CD4-positive, alpha-beta memory T cell (primary cell): ENCODE data around the gene HIF3A. TPM values are rescaled to one million over a fixed set of nuclear protein-coding genes. Genes with fewer than 3 reads are reported as not detected.

Experiments used
- CTCF ChIA-PET: fragments of 350-600 bp; sonication (Branson Sonifier 250); formaldehyde crosslinking; loops from one replicate; lab custom pipeline; 2021; ENCODE audit warnings: inconsistent platforms; ENCODE audit not compliant: partially characterized antibody; lab: Charles Lee
- POLR2A ChIA-PET: fragments of 350-600 bp; sonication (Branson Sonifier 250); formaldehyde crosslinking; loops from one replicate; lab custom pipeline; 2021; ENCODE audit not compliant: partially characterized antibody; lab: Charles Lee
- DNase-seq, 5 donors: peaks; one replicate each; pipeline versions ENCODE4 v3.0.0 to v3.0.0-alpha.2; 2020 to 2022; ENCODE audit warnings: mixed read lengths in 1 of 5
- H3K27ac ChIP-seq: one replicate; pipeline ENCODE4 v1.7.0; 2013; ENCODE audit warnings: low read depth, low read length
- H3K27me3 ChIP-seq: 2 replicates; pipeline ENCODE4 v1.7.0; 2013; ENCODE audit warnings: mild to moderate bottlenecking, low read length, moderate library complexity; ENCODE audit not compliant: insufficient read depth
- H3K36me3 ChIP-seq: 2 replicates; pipeline ENCODE4 v1.7.0; 2013; ENCODE audit warnings: mild to moderate bottlenecking, low read length, moderate library complexity; ENCODE audit not compliant: insufficient read depth
- H3K4me1 ChIP-seq: 2 replicates; pipeline ENCODE4 v1.7.0; 2013; ENCODE audit warnings: mild to moderate bottlenecking, low read length, moderate library complexity; ENCODE audit not compliant: insufficient read depth
- H3K4me3 ChIP-seq, 2 donors: one replicate each; pipeline ENCODE4 v1.7.0; 2013; ENCODE audit warnings: low read length in 2 of 2, mild to moderate bottlenecking in 1 of 2
- H3K9me3 ChIP-seq, 2 donors: one replicate each; pipeline ENCODE4 v1.7.0; 2013; ENCODE audit warnings: low read length in 2 of 2, control low read depth in 1 of 2; ENCODE audit not compliant: control insufficient read depth in 1 of 2
- H3K27ac Mint-ChIP-seq, 7 donors: one replicate each; pipeline ENCODE4 v1.8.0; 2020 to 2021; ENCODE audit warnings: mixed read lengths in 7 of 7, mild to moderate bottlenecking in 6 of 7, inconsistent platforms in 3 of 7, moderate library complexity in 3 of 7
- H3K27me3 Mint-ChIP-seq, 2 donors: one replicate each; pipeline ENCODE4 v1.8.0; 2020 to 2021; ENCODE audit warnings: mixed read lengths in 2 of 2
- H3K36me3 Mint-ChIP-seq, 2 donors: one replicate each; pipeline ENCODE4 v1.8.0; 2020 to 2021; ENCODE audit warnings: mixed read lengths in 2 of 2, inconsistent platforms in 1 of 2, mild to moderate bottlenecking in 1 of 2
- H3K4me1 Mint-ChIP-seq, 4 donors: one replicate each; pipeline ENCODE4 v1.8.0; 2020 to 2021; ENCODE audit warnings: mixed read lengths in 4 of 4, mild to moderate bottlenecking in 1 of 4
- H3K4me3 Mint-ChIP-seq, 8 donors: one replicate each; pipeline ENCODE4 v1.8.0; 2020 to 2021; ENCODE audit warnings: mixed read lengths in 8 of 8, mild to moderate bottlenecking in 7 of 8, moderate library complexity in 6 of 8, inconsistent platforms in 3 of 8
- H3K9me3 Mint-ChIP-seq, 8 donors: one replicate each; pipeline ENCODE4 v1.8.0; 2020 to 2021; ENCODE audit warnings: mixed read lengths in 8 of 8, mild to moderate bottlenecking in 5 of 8, inconsistent platforms in 3 of 8, moderate library complexity in 1 of 8
- intact Hi-C: fragments of 100-400 bp; cut with micrococcal nuclease; formaldehyde crosslinking; loops from one replicate; pipeline ENCODE4 v1.15.1; 2023
- polyA plus RNA-seq, 2 donors: library from polyadenylated mRNA; unstranded; fragments of 300-500 nt; fragmentation: Illumina TruSeq; gene quantifications; one replicate each; pipeline ENCODE4 v1.2.3, GENCODE V29; 2021
- total RNA-seq, 2 experiments: library from RNA; stranded (reverse); gene quantifications; one replicate each; pipeline ENCODE4 v1.2.3, GENCODE V29; 2021

The HIF3A gene
- total and polyA plus RNA-seq, 4 experiments from 2014 or later, result not detected

DNA sequence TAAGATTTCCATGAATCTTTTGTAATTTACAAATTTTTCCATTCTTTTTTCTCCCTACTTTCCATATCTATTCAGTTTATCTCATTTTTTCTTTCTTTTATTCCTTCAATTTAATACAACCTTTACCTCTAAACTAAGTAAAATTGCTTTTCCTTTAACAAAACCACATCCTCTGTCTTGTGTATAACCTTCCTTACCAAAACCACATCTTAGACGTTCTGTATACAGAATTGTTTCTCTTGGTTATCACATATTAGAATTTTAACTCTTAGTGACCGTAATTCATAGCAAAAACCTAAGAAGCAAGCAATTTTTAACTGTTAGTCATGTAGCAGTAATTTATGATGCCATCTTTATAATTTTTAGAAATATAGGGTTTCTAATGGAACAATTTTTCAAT lies 65.1 kb downstream of the HIF3A start:
- Histone ChIP-seq H3K9me3 (no peaks in the 10 kb centered on the region), H3K4me1 (peaks cover 26% of the 10 kb centered on the region), H3K4me3 (peak overlapping the region in 1 of 2 donors; percentile 29), H3K27ac (no peak overlapping the region), H3K36me3 (peaks cover 8% of the 10 kb centered on the region), H3K27me3 (no peaks in the 10 kb centered on the region)
- intact Hi-C loops, result loop anchor here (1.0 kb wide), 1 partner anchor 15 kb away; the partner anchor contains the start of gene PPP5C
- ChIA-PET CTCF (interaction anchor here (0.7 kb wide), 1 partner anchor 48 kb away, joined by 3 read pairs; no protein-coding TSS in a partner anchor), POLR2A (interaction anchor here (0.6 to 1.4 kb wide), 4 partner anchors 9 to 127 kb away, joined by 4 to 5 read pairs (median 4); no protein-coding TSS in a partner anchor)
- Mint-ChIP-seq H3K4me3 (peak overlapping the region; percentile 74 to 94 (median 84)), H3K9me3 (no peaks in the 10 kb centered on the region), H3K27me3 (no peaks in the 10 kb centered on the region), H3K27ac (peak overlapping the region in 4 of 7 donors; percentile 2 to 54 (median 43)), H3K36me3 (peaks cover 17 to 31% of the 10 kb centered on the region in 2 donors), H3K4me1 (peaks cover 18 to 60% (median 41%) of the 10 kb centered on the region in 4 donors)
- DNase-seq, result peak in 4 of 5 donors; percentile 62 to 74 (median 69)

DNA sequence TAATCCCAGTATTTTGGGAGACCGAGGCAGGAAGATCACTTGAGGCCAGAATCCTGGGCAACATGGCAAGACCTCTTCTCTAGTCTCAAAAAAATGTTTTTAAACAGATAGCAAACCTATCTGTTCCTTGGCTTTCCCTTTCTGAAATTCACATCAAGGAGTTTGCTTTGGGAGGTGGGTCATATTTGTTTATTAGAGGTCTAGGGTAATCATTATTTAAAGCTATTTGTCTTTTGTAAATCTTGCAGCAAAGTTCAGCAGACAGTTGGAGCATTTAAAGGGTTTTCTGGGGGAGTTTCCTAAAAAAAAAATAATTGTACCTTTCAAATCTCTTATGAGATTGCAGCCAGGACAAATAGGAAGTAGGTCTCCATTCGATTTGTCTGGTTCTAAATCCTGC lies 67.5 kb downstream of the HIF3A start:
- Histone ChIP-seq H3K4me3 (no peak overlapping the region), H3K27me3 (no peaks in the 10 kb centered on the region), H3K27ac (no peak overlapping the region), H3K36me3 (no peaks in the 10 kb centered on the region), H3K9me3 (no peaks in the 10 kb centered on the region), H3K4me1 (peaks cover 23% of the 10 kb centered on the region)
- CTCF ChIA-PET, result interaction anchor here (1.3 to 1.6 kb wide), 3 partner anchors 18 to 174 kb away, joined by 3 to 4 read pairs (median 3); partner anchors contain the start of gene PPP5C
- intact Hi-C loops, result no loop called here
- H3K27ac Mint-ChIP-seq, result no peak overlapping the region
- POLR2A ChIA-PET, result no interaction called here
- peaks cover 20 to 25% of the 10 kb centered on the region in 2 donors for H3K36me3 Mint-ChIP-seq
- no peak overlapping the region for H3K4me3 Mint-ChIP-seq
- no peaks in the 10 kb centered on the region for H3K9me3 Mint-ChIP-seq
- H3K27me3 Mint-ChIP-seq, result no peaks in the 10 kb centered on the region
- no peak for DNase-seq
- H3K4me1 Mint-ChIP-seq, result peaks cover 16 to 53% (median 32%) of the 10 kb centered on the region in 4 donors

DNA sequence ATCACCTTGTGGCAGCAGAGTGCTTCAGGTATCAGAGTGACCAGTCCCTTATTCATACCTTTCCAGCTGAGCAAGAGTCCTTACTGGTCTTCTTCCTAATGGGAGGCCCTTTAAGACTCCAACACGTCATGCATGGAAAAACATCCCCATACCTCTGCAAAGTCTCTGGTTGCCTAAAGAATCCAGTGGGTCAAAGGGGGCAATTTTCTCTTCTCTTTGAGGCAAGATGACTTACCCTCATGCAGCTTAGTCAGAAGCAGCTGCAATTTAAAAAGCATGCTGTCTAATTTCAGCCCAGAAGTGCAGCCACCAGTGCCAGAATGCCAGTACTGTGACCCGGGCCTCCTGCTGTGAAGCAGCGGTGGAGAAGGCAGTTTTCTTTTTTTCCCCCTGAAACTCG lies 68.7 kb downstream of the HIF3A start:
- no peak overlapping the region for H3K27ac Mint-ChIP-seq
- POLR2A ChIA-PET, result no interaction called here
- Histone ChIP-seq H3K4me3 (no peak overlapping the region), H3K36me3 (no peaks in the 10 kb centered on the region), H3K27me3 (no peaks in the 10 kb centered on the region), H3K27ac (no peak overlapping the region), H3K4me1 (peaks cover 18% of the 10 kb centered on the region), H3K9me3 (no peaks in the 10 kb centered on the region)
- CTCF ChIA-PET, result interaction anchor here (0.7 kb wide), 1 partner anchor 32 kb away, joined by 3 read pairs; no protein-coding TSS in a partner anchor
- no peaks in the 10 kb centered on the region for H3K9me3 Mint-ChIP-seq
- H3K4me1 Mint-ChIP-seq, result peaks cover 14 to 52% (median 27%) of the 10 kb centered on the region in 4 donors
- intact Hi-C loops, result no loop called here
- H3K27me3 Mint-ChIP-seq, result no peaks in the 10 kb centered on the region
- H3K36me3 Mint-ChIP-seq, result peaks cover 20 to 25% of the 10 kb centered on the region in 2 donors
- H3K4me3 Mint-ChIP-seq, result no peak overlapping the region
- DNase-seq, result no peak

DNA sequence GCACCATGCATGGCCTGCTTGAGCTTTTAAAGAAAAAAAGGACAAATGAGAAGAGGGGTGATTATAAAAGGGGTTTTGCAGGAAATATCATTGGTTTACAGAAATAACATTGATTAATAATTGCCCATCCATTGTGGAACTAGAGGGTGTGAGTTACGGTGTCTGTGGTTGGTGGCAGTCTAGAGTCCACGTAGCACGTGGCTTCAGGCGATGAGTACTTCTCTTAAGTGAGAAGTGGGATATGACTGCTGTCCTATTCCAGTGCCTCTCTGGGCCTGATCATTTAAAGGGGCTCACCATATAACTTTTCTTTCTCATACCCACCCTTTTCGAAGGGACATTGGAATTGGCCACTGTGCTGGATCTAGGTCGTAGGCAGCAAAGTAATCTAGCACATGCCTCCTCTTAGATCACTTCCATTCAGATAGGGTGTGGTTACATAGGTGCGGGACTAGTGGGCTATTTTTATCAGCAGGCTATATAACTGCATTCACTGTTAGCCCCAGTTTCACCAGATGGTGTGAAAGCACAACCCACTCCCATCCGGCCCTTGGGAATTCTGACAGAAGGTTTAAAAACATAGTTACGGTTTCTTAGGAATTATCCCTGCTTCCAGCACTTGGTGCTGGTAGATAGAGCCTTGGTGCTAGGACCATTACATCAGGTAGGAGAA lies 69.9 kb downstream of the HIF3A start:
- POLR2A ChIA-PET, result no interaction called here
- intact Hi-C loops, result no loop called here
- Mint-ChIP-seq H3K4me3 (no peak overlapping the region), H3K27me3 (no peaks in the 10 kb centered on the region), H3K9me3 (no peaks in the 10 kb centered on the region), H3K36me3 (peaks cover 19 to 28% of the 10 kb centered on the region in 2 donors), H3K4me1 (peaks cover 17 to 53% (median 27%) of the 10 kb centered on the region in 4 donors), H3K27ac (no peak overlapping the region)
- DNase-seq, result no peak
- H3K36me3 ChIP-seq, result no peaks in the 10 kb centered on the region
- peaks cover 17% of the 10 kb centered on the region for H3K4me1 ChIP-seq
- CTCF ChIA-PET, result no interaction called here
- H3K9me3 ChIP-seq, result no peaks in the 10 kb centered on the region
- no peaks in the 10 kb centered on the region for H3K27me3 ChIP-seq
- H3K4me3 ChIP-seq, result no peak overlapping the region
- no peak overlapping the region for H3K27ac ChIP-seq

DNA sequence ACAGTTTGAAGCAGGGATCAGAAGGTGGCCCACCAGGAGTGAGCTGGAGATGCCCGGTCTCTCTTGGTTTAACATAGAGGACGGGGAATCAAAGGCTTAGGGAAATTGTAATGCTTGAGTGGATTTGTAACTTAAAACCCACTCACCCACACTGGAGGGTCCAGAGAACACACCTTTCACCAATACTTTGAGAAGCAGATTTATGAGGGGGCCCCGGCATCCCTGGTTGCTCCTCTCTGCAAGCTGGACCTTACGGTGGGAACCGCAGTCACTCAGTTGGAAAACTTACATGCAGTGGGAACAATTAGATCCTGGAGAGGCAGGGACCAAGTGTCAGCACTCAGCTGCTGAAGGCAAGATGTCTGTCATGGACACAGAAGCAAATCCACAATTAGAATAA lies 70.6 kb downstream of the HIF3A start:
- Mint-ChIP-seq H3K4me3 (no peak overlapping the region), H3K4me1 (peaks cover 15 to 55% (median 27%) of the 10 kb centered on the region in 4 donors), H3K27ac (no peak overlapping the region), H3K27me3 (no peaks in the 10 kb centered on the region), H3K36me3 (peaks cover 16 to 29% of the 10 kb centered on the region in 2 donors), H3K9me3 (no peaks in the 10 kb centered on the region)
- Histone ChIP-seq H3K36me3 (no peaks in the 10 kb centered on the region), H3K4me1 (peaks cover 14% of the 10 kb centered on the region), H3K27ac (no peak overlapping the region), H3K4me3 (no peak overlapping the region), H3K9me3 (no peaks in the 10 kb centered on the region), H3K27me3 (no peaks in the 10 kb centered on the region)
- DNase-seq, result no peak
- ChIA-PET POLR2A (no interaction called here), CTCF (no interaction called here)
- intact Hi-C loops, result no loop called here

DNA sequence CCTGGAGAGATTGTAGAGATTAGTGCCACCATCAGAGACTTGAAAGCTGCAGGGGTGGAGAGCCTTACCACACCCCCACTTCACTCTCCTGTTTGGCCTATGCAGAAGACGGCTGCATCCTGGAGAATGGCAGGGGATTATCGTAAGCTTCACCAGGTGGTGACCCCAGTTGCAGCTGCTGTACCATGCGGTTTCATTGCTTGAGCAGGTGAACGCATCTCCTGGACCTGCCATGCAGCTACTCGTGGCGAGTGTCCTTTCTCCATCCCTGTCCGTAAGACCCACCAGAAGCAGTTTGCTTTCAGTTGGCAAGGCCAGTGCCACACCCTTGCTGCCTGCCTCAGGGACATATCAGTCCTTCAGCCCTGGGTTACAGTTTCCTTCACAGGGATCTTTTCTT lies 71.3 kb downstream of the HIF3A start:
- H3K27ac Mint-ChIP-seq, result no peak overlapping the region
- Histone ChIP-seq H3K4me3 (no peak overlapping the region), H3K36me3 (no peaks in the 10 kb centered on the region), H3K27ac (no peak overlapping the region), H3K27me3 (no peaks in the 10 kb centered on the region), H3K9me3 (no peaks in the 10 kb centered on the region), H3K4me1 (peaks cover 13% of the 10 kb centered on the region)
- DNase-seq, result no peak
- no peak overlapping the region for H3K4me3 Mint-ChIP-seq
- intact Hi-C loops, result no loop called here
- H3K9me3 Mint-ChIP-seq, result no peaks in the 10 kb centered on the region
- H3K36me3 Mint-ChIP-seq, result peaks cover 16 to 31% of the 10 kb centered on the region in 2 donors
- CTCF ChIA-PET, result interaction anchor here (1.0 kb wide), 1 partner anchor 10 kb away, joined by 5 read pairs; no protein-coding TSS in a partner anchor
- H3K27me3 Mint-ChIP-seq, result no peaks in the 10 kb centered on the region
- POLR2A ChIA-PET, result no interaction called here
- peaks cover 19 to 56% (median 27%) of the 10 kb centered on the region in 4 donors for H3K4me1 Mint-ChIP-seq

DNA sequence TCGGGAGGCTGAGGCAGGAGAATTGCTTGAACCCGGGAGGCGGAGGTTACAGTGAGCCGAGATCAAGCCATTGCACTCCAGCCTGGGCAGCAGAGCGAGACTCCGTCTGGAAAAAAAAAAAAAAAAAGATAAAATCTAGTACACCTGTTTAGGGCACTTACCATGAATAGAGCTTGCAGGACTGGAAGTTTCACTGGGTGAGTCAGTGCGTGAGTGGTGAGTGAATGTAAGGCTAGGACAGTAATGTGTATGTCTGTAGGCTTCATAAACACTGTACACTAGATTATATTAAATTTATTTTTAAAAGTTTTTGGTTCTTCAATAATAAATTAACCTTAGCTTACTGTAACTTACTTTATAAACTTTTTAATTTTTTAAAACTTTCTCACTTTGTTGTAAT lies 73.0 kb downstream of the HIF3A start:
- peaks cover 10 to 19% of the 10 kb centered on the region in 2 donors for H3K36me3 Mint-ChIP-seq
- no peaks in the 10 kb centered on the region for H3K27me3 Mint-ChIP-seq
- H3K4me3 Mint-ChIP-seq, result no peak overlapping the region
- H3K9me3 Mint-ChIP-seq, result no peaks in the 10 kb centered on the region
- H3K27ac Mint-ChIP-seq, result no peak overlapping the region
- Histone ChIP-seq H3K27me3 (no peaks in the 10 kb centered on the region), H3K36me3 (no peaks in the 10 kb centered on the region), H3K27ac (no peak overlapping the region), H3K4me3 (no peak overlapping the region), H3K9me3 (no peaks in the 10 kb centered on the region), H3K4me1 (peaks cover 13% of the 10 kb centered on the region)
- no peak for DNase-seq
- POLR2A ChIA-PET, result no interaction called here
- CTCF ChIA-PET, result interaction anchor here (1.2 to 1.6 kb wide), 2 partner anchors 9 to 31 kb away, joined by 4 to 5 read pairs; no protein-coding TSS in a partner anchor
- intact Hi-C loops, result no loop called here
- H3K4me1 Mint-ChIP-seq, result peaks cover 10 to 43% (median 18%) of the 10 kb centered on the region in 4 donors
